Fibroblast of the conjunctiva (primary cell): ENCODE measurements around the gene CBR4.
A peak's percentile ranks its signal among the peaks of the same experiment; 100 is the strongest.
"Not testable (repeated sequence)": the region's sequence is repeated elsewhere in the genome, so short reads cannot be mapped to it uniquely, and the experiment has no call there.

Experiments used
- DNase-seq: peaks from one replicate; pipeline ENCODE4 v3.0.0-alpha.2; 2010; ENCODE audit warnings: low read depth

The CBR4 gene

DNA sequence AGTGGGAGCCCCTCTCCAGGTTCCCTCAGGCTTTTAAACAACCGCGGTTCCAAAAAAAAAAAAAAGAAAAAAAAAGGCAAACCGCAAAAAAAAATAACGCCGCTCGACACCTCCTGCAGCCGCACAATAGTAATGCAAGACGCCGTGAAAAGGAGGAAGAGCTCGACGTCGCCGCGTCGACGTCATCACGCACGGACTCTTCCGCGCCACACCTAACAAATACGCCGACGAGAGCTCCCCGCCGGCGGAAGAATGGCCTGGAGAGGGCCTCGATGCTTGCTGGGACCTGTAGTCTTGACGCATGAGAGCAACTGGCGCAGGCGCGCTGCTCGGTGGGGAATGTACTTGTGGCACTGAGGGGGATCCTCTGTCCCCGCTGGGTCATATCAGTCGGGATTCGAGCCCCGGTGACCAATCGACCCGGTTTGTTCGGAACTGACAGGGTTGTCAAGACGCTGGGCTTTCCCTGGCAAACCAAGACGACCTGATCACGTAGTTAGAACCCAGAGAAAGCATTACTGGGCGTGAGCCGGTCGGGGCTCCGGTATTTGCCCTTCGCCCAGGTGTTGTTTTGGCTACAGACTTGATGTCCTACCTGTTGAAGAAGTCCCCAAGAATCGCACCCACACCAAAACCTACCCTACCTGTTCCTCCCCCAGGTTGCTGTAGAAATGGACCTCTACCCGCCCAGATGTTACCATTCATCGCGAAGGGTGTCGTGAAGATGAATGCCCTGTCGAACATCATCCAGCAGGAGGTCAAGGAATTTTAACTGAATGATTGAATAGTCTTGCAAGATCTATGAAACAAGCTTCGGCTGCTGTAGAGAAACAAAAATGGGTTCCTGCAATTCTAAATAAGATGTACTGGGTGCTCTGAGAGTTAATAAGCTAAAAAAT is at the start of gene CBR4:
TSS of gene CBR4 (minus strand) at position 131 of the 899 bp plus-strand sequence. CDS start 166 bp downstream, outside the sequence.
- DNase-seq: peak; percentile 98

DNA sequence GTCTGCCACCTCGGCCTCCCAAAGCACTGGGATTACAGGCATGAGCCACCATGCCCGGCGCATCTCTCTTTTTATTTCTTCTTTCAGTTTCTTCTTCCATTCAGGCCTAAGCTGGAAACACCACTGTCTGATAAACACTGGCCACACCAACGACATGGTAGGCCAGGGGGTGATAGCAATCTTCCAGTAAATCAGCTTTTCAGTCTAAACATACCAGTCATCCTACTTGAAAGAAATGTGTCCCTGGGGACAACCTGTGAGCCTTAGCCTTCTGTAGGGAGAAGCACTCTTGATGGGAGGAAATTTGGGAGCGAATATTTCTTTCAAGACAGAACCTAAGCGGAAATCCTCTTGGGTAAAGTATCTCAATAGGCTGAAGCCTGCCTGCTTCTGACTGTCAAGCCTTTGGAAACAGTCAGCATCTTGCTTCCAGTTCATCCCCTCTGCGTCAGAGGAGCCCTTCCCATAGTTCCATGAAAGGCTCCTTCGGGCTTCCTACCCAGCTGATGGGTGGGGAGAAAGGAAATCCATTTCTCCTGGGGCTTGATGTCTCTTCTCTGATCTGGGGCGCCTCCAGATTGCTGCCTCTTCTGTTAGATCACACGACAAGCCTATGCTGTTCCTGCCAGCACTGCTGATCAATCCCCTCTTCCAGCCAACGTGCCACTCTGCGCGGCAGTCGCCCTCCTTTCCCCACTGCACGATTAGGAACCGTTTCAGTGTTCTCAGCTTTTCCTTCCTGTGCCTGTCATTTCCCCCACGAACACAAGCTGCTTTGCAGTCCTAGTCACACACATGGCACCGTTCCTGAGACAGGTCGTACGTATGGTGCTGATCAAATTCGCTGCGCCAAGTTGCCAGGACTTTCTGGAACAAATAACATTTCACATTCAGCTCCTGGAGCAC is 49.5 kb upstream of the CBR4 start:
- DNase-seq: no peak

DNA sequence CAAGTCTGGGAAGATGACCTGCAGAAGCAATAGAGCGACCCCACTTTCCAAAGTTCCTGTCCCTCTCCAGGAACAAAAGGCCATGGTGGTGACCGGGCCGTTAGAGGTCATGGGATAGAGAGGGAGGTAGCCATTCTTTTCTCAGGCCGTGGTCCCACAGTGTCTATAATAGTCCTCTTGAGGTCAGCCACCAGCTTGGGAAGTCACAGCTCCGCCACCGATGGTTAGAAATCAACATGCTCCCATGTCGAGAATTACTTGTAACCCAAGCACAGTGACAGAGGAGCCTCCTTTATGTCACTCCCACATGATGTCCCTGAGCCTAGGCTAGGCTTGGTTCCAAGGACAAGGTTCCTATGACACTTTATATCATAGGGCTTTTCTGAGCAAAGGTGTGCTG is 48.3 kb upstream of the CBR4 start:
- no peak for DNase-seq

GRCh38 chr4:169054879-169055278 is 44.8 kb upstream of the CBR4 start:
- no peak for DNase-seq

GRCh38 chr4:169052594-169052945 is 42.5 kb upstream of the CBR4 start:
- no peak for DNase-seq

DNA sequence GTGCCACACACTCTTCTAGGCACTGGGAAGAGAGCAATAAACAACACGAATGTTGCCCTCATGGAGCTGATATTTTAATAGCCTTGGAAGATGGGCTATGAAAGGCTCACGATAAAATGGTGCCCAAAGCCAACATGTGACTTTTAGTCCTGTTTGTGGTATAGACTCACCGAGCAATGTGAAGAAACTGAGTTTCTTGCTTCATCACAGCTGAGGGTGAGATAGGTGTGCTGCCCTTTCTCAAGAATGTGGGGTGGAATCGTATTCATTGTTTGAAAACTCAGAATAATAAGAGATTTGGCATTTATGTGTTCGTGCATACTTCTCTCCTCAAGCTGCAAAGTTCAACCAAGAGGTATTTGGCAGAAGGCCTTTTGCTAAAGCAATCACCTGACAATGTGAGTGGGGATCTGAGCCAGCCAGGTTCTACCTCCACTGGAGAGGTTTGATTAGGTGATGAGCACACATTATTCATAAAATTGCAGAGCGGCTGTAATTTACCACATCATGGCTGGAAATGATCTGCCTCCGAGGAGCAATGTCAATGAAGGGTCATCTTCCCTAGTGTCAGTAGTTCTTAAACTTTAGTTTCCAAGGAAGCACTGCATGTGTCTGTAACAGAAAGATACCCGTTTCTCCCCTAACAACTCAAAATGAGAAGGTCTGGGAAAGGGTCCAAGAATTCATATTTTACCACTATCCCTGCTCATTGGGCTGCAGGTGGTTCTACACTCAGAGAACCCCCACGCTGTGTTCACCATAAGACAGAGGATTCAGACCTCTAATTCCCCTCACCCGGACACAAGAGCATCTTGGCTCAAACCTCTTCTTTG is 41.9 kb upstream of the CBR4 start:
- no peak for DNase-seq

- no peak for DNase-seq
These were observed 41.1 kb upstream of the CBR4 start for GRCh38 chr4:169050881-169051760.

GRCh38 chr4:169050284-169050683 is 40.2 kb upstream of the CBR4 start:
- no peak for DNase-seq

- DNase-seq: no peak
These were observed 38.9 kb upstream of the CBR4 start for GRCh38 chr4:169048868-169049414.

GRCh38 chr4:169047956-169048355 is 37.9 kb upstream of the CBR4 start:
- DNase-seq: no peak

DNA sequence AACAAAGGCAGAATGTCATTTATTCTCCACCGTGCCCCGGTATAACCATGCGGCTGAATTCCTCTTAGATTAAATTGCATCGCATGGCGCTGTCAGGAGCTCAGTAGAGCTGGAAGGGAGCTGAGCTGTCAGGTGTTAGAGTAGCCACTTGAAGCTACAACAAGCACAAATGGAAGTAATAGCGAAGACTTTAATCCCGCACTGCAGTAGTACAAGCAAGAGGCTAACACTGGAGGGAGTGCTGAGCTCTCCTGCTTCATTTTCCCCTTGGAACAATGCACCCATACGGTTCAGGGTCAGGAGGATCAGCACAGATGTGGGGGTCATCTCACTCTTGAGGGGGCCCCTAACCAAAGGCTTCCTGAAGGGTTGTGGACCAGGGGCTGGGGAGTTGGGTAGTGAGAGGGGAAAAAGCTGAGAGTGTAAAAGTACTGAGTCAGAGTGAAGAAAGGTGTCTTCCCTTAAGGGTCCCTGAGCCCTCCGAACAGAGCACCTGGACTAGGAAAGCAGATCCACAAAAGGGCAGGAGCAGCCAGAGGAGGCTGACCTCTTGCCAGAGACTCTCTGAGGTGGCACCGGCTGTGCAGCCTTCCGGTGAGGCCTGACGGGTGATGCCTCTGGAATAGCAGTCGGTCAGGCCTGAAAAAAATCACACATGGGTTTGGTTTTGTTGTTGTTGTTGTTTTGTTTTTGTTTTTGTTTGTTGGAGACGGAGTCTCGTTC is 36.0 kb upstream of the CBR4 start:
- no peak for DNase-seq

GRCh38 chr4:169044714-169045447 is 34.8 kb upstream of the CBR4 start:
- no peak for DNase-seq

GRCh38 chr4:169042608-169043007 is 32.6 kb upstream of the CBR4 start:
- no peak for DNase-seq

- no peak for DNase-seq
These were observed 30.7 kb upstream of the CBR4 start for GRCh38 chr4:169040559-169041261.

DNA sequence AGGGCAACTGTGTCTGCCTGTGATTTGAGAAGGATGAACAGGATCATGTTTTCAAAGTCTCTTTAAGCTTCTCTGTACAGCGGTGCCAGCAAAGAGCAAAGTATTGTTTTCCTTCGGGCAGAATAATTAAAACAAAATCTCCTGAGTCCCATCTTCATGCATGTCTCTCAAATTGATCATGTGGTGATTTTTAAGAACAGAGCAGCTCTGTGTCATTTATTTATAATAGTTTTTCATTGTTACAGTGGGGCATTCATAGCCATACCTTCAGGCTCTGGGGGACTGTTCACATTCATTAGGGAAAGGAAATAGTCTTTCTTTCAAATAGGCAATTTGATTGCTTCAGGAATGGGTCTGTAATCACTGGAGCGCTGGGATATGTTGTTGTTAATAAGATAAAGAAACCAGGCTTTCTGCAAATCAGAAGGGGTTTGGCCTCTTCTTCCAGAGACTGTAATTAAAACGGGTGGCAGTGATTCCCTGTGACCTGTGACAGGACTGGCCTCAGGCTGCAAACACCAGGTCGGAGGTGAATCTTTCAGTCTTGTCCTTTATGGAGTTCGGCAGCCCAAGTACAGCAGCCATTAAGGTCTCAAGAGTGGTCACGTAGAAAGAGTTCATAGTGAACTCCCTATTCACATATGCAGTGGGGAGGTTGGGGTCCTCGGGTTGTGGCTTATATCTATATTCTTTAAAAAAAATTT is 29.3 kb upstream of the CBR4 start:
- no peak for DNase-seq

DNA sequence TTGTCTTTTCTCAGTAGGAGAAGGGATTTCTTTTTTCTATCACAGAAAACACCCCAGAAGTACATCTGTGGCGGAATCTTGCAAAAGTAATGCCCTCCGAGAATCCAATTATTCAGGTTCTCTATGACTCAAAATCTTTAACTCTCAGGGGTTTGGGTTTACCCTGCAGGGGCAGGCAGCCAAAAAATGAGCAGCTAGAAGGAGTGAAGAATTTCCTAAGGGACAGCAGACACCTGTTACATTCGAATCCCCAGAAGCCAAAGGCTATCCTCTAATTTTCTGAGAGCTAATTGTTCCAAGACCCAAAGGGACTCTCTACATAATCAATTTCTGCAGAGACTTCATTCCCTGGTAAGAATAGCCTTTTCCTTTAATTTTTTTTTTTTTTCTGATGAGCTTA is 27.5 kb upstream of the CBR4 start:
- DNase-seq: no peak

DNA sequence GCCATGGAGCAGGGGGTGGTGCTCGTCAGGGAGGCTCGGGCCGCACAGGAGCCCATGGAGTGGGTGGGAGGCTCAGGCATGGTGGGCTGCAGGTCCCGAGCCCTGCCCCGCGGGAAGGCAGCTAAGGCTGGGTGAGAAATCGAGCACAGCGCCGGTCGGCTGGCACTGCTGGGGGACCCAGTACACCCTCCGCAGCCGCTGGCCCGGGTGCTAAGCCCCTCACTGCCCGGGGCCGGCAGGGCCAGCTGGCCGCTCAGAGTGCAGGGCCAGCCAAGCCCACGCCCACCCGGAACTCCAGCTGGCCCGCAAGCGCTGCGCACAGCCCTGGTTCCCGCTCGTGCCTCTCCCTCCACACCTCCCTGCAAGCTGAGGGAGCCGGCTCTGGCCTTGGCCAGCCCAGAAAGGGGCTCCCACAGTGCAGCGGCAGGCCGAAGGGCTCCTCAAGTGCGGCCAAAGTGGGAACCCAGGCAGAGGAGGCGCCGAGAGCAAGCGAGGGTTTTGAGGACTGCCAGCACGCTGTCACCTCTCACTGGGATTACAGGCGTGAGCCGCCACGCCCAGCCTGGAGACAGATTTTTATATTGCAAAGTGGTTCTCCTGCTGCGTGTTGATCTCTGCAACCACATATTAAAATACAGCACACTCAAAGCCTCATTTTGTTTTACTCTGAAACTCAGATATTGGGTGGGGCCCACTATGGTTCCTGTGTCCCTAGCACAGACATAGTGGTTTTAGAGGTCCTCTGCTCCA is 26.0 kb upstream of the CBR4 start:
- not testable (repeated sequence) for DNase-seq
